DMS153 treated with DMSO at 0.1 percent for 48 hours (cell line): ENCODE data around the gene ANO1.
A peak's percentile ranks its signal among the peaks of the same experiment; 100 is the strongest.
"Not testable (repeated sequence)": the region's sequence is repeated elsewhere in the genome, so short reads cannot be mapped to it uniquely, and the experiment has no call there.

Experiments
- DNase-seq: peaks from one replicate; lab custom pipeline; 2025; ENCODE audit not compliant: unreplicated experiment; lab: John Stamatoyannopoulos, UW

The ANO1 gene

DNA sequence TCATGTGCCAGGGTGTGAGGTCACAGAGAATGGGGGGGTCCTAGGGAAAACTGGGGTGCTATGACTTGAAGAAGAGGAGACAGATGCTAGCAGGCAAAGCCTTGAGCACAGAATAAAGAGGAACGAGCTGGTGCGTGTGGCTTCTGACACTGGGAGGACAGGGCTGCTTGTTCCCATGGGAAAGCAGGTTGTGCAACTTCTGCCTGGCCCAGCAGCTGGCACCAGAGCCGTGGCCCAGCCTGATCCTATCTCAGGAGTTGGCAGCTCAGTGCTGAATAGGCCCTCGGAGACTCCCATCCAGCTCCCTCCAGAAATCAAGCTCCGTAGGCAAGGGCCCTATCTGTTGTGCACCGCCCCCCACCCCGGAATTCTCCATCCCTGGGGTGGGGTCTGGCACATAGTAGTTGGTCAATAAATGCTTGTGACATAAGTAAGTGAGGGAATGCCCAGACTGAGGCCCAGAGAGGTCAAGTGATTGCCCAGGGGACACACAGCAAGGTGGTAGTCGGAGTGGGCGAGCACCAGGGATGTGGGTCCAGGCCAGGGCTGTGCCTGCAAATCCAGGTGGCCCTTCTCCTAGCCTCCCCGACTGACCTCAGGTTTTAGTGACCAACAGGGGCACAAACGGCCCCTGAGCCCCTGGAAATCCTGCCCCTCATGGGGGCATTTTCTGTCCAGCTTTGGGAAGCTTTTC, 105.5 kb downstream of the ANO1 start:
- no peak for DNase-seq

DNA sequence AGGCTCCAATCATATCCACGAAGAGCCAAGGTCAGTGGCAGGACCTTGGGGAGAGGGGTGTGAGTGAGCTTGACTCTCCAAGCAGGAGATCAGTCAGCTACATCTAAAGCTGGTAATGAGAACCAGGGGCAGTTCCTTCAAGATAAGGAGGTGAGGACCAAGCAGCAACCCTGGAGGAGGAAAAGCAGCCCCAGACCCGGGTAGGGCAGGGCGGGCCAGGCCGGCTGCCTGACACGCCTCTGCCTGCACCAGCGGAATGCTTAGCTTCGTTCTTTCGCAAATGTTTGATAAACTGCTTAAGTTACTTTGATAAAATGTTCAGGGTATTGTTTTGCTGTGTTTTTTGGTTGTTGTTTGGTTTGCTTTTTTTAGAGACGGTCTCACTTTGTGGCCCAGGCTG, 106.3 kb downstream of the ANO1 start:
- DNase-seq: no peak

DNA sequence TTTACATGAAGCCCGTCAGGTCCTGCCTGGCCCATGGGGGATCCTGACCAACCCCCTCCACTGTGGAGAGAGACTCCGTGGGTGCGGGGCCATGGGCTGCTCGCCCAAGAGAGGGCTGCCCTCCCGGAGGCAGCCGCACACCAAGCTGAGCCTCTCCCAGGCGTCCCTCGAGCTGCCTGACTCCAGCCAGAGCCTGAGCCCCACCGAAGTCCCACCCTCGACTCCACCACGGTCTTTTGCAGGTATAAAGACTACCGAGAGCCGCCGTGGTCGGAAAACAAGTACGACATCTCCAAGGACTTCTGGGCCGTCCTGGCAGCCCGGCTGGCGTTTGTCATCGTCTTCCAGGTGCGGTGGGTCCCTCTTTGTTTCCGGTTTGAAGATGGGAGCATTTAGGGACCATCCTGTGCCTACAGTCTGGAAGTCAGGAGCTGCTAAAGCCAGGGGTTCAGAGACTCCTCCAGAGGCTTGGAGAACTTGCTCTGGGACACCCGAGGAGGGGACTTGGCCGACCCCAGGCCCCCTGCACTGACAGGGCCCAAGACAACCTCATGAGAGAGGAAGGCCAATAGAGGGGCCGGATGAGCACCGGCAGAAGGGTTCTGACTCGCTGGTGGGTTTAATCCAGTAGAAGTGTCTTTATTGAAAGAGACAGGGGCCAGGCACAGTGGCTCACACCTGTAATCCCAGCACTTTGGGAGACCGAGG, 107.4 kb downstream of the ANO1 start:
- DNase-seq: no peak

DNA sequence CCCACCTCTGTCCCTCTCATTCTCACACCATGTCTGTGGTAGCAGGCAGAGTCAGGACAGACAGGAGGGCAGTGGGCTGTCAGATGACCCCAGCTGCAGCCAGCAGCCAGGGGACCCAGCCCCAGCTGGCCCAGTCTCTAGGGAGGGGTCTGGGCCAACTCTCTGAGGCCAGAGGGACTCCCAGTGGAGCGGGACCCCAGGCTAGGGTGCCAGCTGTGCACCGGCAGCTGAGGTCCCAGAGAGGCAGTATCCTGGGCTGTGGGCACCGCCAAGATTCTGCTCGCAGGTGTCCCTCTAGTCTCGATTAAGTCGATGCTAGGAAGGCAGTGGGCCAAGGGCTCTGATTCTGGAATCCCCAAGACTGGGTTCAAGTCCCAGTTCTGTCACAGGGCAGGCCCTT, 108.3 kb downstream of the ANO1 start:
- no peak for DNase-seq

DNA sequence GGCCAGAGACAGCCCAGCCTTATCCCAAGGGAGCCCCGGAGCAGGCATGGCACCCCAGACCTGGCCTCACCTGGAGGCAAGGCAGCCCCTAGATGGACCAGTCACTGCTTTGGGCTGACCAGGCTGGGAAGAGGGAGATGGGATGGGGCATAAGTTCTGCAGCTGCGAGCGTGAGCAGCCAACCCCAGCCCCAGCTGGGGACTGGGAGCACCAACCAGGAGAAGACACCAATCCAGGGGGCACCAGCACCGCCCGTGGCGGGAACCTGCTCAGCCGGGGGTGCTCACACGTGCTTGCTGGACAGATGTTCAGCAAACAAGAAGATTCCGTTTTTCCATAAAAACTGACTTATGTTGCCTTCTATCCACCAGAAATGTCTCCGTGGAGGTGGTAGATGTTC, 108.8 kb downstream of the ANO1 start:
- DNase-seq: no peak

DNA sequence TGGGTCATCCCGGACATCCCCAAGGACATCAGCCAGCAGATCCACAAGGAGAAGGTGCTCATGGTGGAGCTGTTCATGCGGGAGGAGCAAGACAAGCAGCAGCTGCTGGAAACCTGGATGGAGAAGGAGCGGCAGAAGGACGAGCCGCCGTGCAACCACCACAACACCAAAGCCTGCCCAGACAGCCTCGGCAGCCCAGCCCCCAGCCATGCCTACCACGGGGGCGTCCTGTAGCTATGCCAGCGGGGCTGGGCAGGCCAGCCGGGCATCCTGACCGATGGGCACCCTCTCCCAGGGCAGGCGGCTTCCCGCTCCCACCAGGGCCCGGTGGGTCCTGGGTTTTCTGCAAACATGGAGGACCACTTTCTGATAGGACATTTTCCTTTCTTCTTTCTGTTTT, 109.7 kb downstream of the ANO1 start:
- no peak for DNase-seq

DNA sequence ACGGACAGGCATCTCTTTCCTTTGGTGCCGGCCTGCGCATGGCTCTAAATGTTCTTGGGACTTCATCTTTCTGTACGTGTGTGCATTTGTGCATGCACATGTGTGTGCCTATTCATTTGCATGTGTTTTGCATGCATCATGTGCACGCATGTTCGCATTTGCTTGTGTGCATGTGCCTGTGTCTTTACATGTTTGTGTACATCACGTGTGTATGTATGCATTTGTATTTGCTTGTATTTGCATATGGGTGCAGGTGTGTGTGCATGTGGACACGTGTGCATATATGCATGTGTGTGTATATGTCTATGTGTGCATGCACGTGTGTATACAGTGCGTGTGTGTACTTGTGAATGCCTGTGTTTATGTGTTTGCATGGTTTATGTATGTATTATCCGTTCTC, 111.5 kb downstream of the ANO1 start:
- no peak for DNase-seq

DNA sequence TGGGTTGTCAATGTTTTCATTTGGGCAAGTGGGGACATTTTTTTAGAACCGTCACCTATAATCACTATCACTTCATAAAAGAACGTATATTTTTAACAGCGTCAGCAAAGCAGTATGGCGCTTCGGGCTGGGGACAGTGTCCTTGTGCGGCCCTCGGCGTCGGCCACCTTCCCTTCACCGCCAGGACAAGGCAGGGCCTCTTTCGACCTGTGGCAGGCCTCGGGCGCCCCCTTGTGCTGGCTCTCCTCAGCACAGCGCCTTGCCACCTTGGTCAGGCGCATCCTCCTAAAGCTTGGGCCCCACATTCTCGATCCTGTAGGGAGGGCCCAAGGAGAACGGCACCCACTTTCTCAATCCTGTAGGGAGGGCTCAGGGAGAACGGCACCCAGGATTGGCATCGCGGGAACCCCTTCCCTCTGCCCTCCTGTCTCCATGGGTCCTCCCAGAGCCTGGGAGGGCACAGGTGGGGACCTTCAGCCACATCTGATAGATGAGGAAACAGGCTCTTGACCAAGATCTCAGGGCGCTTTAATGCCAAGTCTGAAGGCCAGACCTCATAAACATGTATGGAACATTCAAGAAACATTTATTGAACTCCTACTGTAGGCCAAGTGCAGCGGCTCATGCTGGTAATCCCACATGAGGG, 113.5 kb downstream of the ANO1 start:
- peak; percentile 45 for DNase-seq

DNA sequence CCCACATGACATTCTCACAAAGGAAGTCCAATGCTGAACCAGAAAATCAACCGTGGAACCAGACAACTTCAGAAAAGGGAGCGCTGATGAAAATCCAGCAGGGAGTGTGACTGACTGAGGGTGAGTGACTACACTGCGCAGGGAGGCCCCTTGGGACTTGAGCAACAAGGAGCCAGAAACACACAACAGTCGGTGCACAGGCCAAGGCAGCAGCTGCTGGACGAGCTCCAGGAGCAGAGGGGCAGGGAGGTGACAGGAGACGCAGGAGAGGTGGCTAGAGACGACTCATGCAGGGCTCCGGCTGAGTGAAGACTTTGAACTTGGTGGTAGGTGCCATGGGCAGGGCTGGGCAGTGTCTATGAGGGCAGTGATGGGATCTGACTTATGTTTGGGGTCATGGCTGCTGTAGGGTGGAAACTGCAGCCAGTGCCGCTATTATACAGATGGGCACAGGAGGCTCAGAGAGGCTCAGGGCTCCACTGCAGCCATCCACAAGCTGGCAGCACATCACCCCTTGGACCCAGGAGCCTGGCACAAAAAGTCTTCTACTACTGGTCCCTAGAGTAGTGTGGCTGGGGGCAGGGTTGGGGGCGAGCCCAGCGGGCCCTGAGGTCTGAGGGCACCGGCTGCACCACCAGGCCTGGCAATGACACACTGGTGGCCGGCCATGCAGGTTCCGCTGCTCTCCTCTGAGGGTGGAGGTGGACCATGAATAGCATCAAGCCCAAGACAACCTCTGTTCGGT, 114.7 kb downstream of the ANO1 start:
- no peak for DNase-seq

DNA sequence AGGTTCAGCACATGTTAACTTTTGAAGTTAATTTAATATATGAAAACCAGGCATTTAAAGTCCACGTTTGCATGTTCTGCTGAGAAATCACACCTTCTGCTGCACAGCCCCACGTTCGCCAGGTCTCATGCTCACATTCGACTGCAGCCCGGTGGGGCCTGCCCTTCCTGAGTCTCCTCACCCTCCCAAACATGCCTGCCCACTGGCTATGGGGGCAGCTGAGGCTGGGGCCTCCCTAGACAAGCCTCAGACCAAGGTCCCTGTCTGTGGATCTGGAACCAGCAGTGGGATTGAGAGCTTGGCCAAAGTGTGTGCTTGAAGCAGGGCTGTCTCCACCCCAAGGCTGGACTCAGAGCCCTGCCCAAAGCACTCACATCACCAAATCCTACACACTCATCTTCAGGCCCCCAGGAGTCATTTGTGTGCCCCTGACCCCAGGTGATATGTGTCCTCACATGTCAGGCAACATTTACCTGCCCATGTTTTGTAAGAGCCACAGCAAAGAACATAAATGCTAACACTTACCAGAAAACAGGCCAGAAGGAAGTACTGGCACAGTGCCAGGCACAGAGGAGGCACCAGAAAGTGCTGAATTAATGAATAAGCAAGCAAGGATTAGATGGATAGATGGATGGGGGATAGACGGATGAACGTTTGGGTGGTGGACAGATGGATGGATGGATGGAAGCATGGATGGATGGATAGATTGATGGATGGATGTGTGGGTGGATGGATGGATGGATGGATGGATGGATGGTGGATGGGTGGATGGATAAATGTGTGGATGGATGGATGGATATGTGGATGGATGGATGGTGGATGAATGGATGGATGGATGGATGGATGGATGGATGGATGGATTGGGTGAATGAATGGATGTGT, 115.5 kb downstream of the ANO1 start:
- DNase-seq: no peak

DNA sequence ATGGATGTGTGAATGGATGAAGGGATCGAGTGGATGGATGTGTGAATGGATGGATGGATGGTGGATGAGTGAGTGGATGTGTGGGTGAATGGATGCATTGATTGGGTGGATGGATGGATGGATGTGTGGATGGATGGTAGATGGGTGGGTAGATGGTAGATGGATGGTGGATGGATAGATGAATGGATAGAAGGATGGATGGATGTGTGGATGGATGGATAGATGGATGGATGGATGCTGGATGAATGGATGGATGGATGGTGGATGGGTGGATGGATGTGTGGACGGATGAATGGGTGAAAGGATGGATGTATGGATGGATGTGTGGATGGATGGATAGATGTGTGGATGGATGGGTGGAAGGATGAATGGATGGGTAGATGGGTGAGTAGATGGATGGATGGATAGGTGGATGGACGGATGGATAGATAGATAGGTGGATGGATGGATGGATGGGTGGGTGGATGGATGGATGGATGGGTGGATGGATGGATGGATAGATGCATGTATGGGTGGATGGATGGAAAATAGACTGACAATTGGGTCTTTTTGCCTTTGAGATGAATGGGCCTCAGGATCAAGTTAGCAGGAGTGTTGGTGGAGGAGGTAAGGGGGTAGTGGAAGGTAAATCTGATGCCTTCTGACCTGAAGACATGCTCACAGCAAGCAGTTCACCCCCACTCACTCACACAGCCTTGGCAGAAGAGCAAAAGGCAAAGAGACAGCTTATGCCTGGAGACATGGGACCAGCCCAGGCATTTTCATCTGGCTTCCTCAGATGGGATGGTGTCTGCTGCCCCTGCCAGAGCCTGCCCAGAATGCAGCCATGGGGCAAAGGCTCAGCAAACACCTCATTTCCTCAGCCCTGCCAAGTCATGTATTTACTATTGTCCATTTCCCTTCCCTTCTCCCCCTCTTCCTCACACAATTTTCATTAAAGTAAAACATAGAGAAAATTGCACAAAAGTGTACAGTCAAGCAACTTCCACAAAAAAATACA, 117.0 kb downstream of the ANO1 start:
- no peak for DNase-seq

DNA sequence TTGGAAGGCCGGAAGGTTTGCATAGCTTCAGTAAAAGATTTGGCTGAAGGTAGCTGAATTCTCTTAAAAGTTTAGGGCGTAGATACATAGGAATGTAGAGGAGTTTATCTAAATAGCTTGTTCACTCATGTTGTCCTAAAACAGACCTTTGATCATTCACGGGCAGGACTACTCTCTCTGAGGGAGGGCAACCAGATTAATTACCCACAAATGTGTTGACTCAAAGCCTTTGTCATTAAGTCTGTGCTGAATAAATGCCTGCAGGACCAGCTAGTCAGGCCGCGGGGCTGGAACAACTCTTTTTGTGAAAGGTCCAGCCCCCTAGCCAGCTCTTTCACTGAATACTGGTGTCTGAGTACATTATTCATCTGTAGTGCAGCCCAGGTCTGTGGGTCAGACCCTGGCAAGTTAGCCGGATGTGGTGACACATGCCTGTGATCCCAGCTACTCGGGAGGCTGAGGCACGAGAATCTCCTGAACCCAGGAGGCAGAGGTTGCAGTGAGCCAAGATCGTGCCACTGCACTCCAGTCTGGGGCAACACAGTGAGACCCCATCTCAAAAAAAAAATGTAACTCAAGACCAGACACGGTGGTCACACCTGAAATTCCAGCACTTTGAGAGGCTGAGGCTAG, 122.2 kb downstream of the ANO1 start:
- DNase-seq: no peak

DNA sequence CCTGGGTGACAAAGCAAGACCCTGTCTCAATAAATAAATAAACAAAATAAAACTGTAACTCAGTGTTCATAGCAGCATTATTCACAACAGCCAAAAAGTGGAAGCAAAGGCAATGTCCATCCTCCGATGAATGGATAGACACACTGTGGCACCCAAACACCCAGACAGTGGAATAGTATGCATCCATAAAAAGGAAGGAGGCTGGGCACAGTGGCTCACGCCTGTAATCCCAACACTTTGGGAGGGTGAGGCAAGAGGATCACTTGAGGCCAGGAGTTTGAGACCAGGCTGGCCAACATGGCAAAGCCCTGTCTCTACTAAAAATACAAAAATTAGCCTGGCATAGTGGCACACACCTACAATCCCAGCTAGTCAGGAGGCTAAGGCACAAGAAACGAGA, 122.9 kb downstream of the ANO1 start:
- not testable (repeated sequence) for DNase-seq

DNA sequence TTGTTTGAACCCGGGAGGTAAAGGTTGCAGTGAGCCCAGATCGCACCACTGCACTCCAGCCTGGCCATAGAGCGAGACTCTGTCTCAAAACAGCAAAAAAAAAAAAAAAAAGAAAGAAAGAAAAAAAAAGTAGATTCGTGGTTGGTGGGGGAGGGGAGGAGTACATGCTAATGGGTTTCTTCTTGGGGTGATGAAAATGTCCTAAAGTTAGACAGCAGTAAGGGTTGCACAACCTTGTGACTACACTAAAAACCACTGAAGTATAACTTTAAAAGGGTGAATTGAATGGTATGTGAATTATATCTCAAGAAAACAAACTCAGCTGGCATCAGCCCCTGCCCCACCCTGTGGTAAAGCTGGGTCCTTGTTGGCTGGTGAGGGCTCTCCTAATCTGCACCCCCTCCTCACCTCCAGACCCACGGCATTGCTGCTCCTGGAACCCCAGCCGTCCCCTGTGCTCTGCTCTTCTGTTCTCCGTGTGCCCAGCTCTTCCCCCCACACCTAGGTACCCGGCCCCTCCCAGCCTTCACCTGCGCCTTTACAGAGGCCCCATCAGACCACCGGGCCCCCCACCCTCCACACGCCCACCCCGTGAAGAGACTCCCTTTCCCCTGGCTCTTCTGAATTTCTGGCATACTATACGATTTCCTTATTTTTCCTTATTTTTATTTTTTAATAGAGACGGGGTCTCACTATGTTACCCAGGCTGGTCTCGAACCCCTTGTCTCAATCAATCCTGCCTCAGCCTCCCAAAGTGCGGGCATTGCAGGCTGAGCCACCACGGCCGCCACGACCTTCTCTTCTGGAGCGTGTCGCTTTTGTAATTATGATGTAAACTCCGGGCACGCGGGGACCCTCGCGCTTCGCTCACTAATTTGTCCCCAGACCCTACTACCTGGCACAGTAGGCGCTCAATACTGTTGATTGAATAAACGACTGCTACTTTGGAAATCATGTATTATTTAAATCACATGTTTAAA, 124.1 kb downstream of the ANO1 start:
- no peak for DNase-seq

DNA sequence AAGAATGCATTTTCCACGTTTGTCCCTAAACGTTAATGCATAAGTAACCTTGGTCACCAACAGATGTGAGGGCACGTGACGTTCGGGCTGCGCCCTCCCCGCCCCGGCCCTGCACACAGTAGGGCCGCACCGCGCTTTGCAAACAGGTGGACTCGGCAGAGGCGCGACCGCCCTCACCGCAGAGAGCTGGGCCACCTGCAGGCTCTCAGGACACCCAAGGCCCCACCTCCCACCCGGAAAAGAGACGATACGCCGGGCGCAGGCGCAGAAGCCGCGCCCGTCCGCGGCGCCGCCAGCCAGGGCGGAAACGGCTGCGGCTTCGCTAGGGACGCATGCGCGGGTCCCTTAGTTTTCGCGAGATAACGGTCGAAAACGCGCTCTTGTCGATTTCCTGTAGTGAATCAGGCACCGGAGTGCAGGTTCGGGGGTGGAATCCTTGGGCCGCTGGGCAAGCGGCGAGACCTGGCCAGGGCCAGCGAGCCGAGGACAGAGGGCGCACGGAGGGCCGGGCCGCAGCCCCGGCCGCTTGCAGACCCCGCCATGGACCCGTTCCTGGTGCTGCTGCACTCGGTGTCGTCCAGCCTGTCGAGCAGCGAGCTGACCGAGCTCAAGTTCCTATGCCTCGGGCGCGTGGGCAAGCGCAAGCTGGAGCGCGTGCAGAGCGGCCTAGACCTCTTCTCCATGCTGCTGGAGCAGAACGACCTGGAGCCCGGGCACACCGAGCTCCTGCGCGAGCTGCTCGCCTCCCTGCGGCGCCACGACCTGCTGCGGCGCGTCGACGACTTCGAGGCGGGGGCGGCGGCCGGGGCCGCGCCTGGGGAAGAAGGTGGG, 125.0 kb downstream of the ANO1 start, which contains the start of gene FADD:
TSS of gene FADD (plus strand) at position 377 of the 831 bp plus-strand sequence. CDS start at position 541, 164 bp downstream.
- peak; percentile 88 for DNase-seq

DNA sequence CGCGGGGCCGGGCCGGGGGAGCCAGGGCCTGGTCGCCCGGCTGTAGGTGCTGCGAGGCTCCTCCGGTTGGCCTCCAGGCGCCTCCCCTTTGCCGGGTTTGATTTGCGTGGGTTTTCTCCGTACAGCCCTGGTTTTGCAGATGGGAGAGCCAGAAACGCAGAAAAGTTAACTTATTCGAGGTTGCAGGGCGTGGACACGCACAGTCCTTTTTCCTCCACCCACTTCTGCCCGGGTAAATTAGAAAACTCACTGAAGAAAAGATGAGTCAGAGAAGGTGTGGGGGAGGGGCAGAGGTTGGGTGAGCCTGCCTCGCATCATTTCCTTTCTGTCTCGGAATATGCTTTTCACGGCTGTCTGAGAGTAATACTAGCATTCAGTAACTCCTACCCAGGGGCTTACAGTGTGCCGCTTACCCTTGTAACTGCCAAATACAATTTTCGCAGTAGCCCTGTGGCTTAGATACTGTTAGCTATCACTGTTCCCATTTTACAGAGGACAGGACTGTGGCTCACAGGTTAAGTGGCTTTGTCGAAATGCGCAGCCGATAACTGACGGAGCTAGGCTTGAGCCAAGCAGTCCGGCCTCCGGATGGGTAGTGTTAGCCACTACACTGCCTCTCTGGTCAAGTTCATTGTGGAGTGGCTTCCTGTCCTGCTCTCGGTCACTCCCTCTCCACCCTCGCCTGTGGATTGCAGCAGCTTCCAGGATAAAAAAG, 125.8 kb downstream of the ANO1 start:
- peak; percentile 14 for DNase-seq
